ENCODE data around the gene CDRT4. TPM values are rescaled to one million over a fixed set of nuclear protein-coding genes. Genes with fewer than 3 reads are reported as not detected.

The CDRT4 gene
- total RNA-seq, 2 donors from 2014 or later: 5.0 to 8.3 TPM

DNA sequence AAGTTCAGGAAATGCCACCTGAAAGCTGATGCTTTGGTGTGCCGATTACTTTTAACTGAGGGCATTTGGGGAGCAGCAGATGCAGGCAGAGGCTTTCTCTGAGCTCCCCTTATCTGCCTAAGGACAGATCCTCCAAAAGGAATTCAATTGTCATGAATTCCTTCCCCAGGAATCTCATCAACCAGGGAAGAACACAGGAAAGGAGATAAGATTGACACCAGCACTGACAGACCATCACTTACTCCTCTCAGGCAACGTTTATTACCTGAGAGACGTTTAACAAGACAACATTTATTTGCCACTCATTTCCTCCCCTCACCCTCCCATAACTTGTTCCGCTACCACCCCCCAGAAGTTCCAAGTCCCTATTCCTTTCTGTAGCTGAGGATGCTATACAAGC lies 17.6 kb upstream of the CDRT4 start:
- H3K9me3 ChIP-seq (ENCODE audit: control insufficient read depth, low read length, poor library complexity, severe bottlenecking): no peaks in the 10 kb centered on the region
- H3K27me3 Mint-ChIP-seq: no peaks in the 10 kb centered on the region
- no peak overlapping the region for H3K27ac Mint-ChIP-seq
- H3K36me3 Mint-ChIP-seq (ENCODE audit: low read depth): peaks cover 3% of the 10 kb centered on the region
- no peak overlapping the region for H3K4me3 Mint-ChIP-seq
- H3K4me1 Mint-ChIP-seq: peaks cover 2% of the 10 kb centered on the region
- DNase-seq (no peak), ATAC-seq (no peak)

DNA sequence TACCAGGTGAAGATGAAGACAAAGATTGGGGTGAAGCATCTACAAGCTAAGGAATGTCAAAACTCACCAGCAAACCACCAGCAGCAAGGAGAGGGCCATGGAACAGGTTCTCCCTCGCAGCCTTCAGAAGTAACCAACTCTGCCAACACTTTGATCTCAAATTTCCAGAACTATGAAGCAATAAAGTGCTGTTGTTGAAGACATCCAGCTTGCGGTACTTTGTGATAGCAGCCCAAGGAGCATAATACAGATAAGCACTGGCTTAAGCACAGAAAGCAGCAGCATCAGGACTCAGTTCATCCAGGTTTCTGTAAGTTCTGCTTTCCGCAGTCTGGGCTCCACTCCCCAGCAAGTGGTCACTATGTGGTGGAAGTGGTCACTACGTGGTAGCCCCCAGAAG lies 16.0 kb upstream of the CDRT4 start:
- H3K4me3 Mint-ChIP-seq: no peak overlapping the region
- no peak overlapping the region for H3K27ac Mint-ChIP-seq
- peaks cover 3% of the 10 kb centered on the region for H3K36me3 Mint-ChIP-seq (ENCODE audit: low read depth)
- no peaks in the 10 kb centered on the region for H3K27me3 Mint-ChIP-seq
- ATAC-seq: no peak
- no peak for DNase-seq
- no peaks in the 10 kb centered on the region for H3K9me3 ChIP-seq (ENCODE audit: control insufficient read depth, low read length, poor library complexity, severe bottlenecking)
- peaks cover 4% of the 10 kb centered on the region for H3K4me1 Mint-ChIP-seq

DNA sequence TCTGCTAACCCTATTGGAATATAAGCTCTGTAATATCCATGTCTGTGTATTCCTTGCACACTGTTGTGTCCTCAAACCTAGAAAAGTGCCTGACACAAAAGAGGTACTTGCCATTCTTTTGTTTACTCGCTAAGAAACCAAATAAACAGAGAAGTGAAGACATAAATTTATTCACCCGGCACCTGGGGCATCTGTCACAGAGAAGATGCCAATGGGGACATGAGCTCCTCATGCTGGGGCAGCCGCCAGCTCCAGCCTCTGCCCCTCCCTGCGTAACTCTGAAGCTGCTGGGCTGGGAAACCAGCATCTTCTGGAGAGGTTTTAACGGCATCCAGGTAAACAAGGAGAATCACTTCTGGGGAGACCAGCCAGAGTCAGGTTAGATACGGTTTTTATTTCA lies 15.1 kb upstream of the CDRT4 start:
- H3K9me3 ChIP-seq (ENCODE audit: control insufficient read depth, low read length, poor library complexity, severe bottlenecking): no peaks in the 10 kb centered on the region
- DNase-seq (no peak), ATAC-seq (no peak)
- Mint-ChIP-seq H3K4me1 (peaks cover 4% of the 10 kb centered on the region), H3K4me3 (no peak overlapping the region), H3K36me3 (ENCODE audit: low read depth) (no peaks in the 10 kb centered on the region), H3K27ac (no peak overlapping the region), H3K27me3 (no peaks in the 10 kb centered on the region)

DNA sequence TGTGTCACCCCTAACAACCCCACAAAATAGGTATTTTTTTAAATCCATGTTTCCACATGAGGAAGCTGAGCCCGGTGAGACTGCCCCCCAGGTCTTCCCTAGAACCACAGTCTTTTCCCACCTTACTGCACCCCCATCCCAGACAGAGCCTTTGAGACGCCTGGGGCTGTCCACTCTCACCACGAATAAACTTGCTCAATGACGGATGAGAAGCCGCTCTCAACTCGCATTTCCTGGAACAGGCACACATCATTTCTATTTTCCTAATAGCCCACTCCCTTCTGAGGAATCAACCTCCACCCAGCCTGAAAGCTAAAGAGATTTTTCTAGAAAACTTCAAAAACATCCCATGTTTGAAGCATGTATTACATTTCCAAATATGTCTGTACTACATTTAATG lies 14.1 kb upstream of the CDRT4 start:
- no peak for DNase-seq
- H3K9me3 ChIP-seq (ENCODE audit: control insufficient read depth, low read length, poor library complexity, severe bottlenecking): no peaks in the 10 kb centered on the region
- Mint-ChIP-seq H3K4me3 (no peak overlapping the region), H3K27ac (peak overlapping the region; percentile 47), H3K27me3 (no peaks in the 10 kb centered on the region), H3K4me1 (peaks cover 3% of the 10 kb centered on the region), H3K36me3 (ENCODE audit: low read depth) (peaks cover 3% of the 10 kb centered on the region)
- ATAC-seq: no peak

DNA sequence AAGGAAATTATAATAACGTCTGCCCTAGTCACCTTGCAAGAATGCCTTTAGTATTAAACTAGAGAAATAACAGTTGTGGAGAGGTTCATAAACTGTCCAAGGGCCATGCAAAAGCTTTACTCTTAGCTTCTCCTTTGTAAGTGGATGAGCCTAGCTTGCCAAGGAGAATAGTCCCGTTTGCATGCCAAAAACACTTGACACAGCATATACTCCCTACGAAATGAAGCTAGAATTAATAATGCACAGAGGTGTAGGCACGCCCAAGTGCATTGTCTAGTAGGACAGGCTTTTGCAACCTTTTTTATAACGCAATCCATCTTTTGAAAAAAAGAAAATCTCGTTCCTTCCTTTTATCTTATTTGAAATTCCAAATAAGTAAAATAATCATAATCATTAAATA lies 12.8 kb upstream of the CDRT4 start:
- Mint-ChIP-seq H3K36me3 (ENCODE audit: low read depth) (peaks cover 5% of the 10 kb centered on the region), H3K4me3 (no peak overlapping the region), H3K27me3 (no peaks in the 10 kb centered on the region), H3K4me1 (peaks cover 3% of the 10 kb centered on the region), H3K27ac (no peak overlapping the region)
- ATAC-seq (no peak), DNase-seq (no peak)
- H3K9me3 ChIP-seq (ENCODE audit: control insufficient read depth, low read length, poor library complexity, severe bottlenecking): no peaks in the 10 kb centered on the region

DNA sequence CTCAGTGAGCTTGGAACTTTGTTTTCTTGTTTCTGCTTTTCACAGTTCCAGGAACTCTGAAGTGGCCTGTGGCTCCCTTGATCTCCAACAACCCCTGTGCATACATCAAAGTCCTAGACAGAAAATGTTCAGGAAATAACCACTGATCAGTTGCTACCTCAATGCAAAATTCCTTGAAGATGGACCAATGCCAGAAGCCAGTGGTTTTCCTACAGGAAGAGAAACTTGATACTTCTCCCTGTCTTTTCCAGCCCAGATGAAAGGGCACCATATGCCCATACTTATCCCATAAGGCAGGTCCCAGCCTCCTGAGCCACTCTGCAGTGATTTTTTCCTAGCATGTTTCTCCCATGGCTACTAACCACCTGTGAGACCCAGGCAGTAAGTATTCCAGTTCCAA lies 12.3 kb upstream of the CDRT4 start:
- H3K9me3 ChIP-seq (ENCODE audit: control insufficient read depth, low read length, poor library complexity, severe bottlenecking): no peaks in the 10 kb centered on the region
- no peak overlapping the region for H3K27ac Mint-ChIP-seq
- peaks cover 3% of the 10 kb centered on the region for H3K4me1 Mint-ChIP-seq
- no peaks in the 10 kb centered on the region for H3K27me3 Mint-ChIP-seq
- no peak overlapping the region for H3K4me3 Mint-ChIP-seq
- H3K36me3 Mint-ChIP-seq (ENCODE audit: low read depth): peaks cover 5% of the 10 kb centered on the region
- DNase-seq (no peak), ATAC-seq (no peak)

DNA sequence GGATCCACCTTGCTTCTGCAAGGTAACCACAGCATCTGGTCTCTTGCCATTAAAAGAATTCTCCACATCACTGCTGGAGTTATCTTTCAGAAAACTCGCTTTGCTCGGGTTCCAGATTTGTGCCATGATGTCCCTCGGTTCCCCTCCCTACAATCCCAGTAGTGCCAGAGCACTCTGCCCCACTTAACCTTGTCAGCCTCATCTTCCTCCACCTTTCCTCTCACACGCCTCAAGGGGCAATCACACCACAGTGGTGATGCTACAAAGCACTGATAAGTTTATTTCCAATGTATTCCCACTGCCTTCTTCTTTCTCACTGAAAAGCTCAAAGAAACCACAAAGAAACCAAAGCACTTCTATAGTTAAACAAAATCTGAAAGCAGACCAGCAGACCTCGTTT lies 11.4 kb upstream of the CDRT4 start:
- Mint-ChIP-seq H3K4me1 (peaks cover 3% of the 10 kb centered on the region), H3K4me3 (no peak overlapping the region), H3K36me3 (ENCODE audit: low read depth) (peaks cover 7% of the 10 kb centered on the region), H3K27me3 (no peaks in the 10 kb centered on the region), H3K27ac (no peak overlapping the region)
- H3K9me3 ChIP-seq (ENCODE audit: control insufficient read depth, low read length, poor library complexity, severe bottlenecking): no peaks in the 10 kb centered on the region
- no peak for DNase-seq
- no peak for ATAC-seq

DNA sequence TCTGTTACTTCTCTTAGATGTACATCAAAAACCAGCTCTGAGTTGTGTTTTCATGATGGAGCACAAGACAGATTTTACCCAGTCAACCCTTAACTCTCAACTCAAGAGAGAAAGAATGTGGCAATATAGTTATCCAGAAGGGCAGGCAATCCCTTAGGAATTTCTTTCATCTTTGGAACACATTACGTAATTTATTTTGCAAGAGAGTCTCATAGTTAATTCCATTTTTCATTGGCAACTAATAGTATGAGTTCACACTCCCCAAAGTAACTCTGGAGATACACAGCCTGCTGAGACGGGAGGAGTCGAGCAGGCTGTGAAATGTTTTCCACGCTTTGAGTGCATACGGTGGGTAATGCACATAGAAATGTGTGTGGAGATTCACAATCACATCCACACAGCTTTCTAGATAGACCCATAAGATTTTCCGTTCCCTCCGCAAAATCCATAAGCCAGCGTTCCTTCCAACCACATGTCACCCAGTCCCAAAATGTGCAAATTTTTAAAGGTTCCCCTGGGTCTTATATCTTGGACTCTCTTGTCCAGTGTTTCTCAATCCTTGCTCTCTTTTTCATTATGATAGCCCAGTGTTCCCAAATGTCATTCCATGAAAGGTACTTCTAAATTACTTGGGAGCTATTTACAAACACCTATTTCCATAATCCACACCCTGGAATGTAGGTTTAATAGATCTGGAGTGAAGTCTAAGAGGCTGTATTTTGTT lies 8.4 kb upstream of the CDRT4 start:
- Mint-ChIP-seq H3K4me3 (no peak overlapping the region), H3K27ac (no peak overlapping the region), H3K36me3 (ENCODE audit: low read depth) (peaks cover 7% of the 10 kb centered on the region), H3K27me3 (no peaks in the 10 kb centered on the region), H3K4me1 (peaks cover 3% of the 10 kb centered on the region)
- no peaks in the 10 kb centered on the region for H3K9me3 ChIP-seq (ENCODE audit: control insufficient read depth, low read length, poor library complexity, severe bottlenecking)
- DNase-seq (no peak), ATAC-seq (no peak)

DNA sequence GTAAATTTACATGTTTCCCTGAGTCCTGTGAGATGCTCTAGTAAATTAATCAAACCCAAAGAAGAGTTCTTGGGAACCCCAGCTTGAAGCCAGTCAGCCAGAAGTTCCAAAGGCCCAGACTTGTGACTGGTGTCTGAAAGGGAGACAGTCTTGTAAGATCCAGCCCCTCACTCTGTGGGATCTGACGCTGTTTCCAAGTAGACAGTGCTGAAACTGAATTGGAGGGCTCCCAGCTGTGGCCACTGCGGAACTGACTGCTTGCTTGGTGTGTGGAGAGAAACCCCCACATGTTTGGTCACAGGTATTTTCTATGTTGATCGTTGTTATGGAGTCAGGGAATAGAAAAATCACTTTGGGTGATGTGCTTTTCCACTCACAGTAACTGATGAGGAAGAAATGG lies 5.5 kb upstream of the CDRT4 start:
- no peaks in the 10 kb centered on the region for H3K27me3 Mint-ChIP-seq
- H3K36me3 Mint-ChIP-seq (ENCODE audit: low read depth): peaks cover 7% of the 10 kb centered on the region
- H3K27ac Mint-ChIP-seq: no peak overlapping the region
- H3K4me1 Mint-ChIP-seq: no peaks in the 10 kb centered on the region
- ATAC-seq (no peak), DNase-seq (no peak)
- no peak overlapping the region for H3K4me3 Mint-ChIP-seq
- H3K9me3 ChIP-seq (ENCODE audit: control insufficient read depth, low read length, poor library complexity, severe bottlenecking): no peaks in the 10 kb centered on the region

DNA sequence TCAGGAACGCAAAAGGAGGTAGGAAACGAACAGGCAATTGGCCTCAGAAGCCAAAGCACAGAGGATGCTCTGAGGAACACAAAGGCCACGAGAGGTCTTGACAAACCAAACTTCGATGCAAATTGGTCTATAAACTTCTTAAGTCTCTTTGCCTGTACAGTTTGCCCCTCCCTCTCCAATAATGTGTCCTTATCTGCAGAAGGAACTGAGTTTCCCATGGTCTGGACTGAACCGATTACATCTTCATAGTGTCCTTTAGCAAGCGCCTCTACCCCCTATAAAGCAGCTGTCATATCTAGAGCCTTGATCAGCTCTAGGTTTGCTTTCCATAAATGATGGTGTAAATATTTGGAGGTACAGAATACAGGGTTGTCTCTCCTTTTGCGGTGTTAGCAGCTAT lies 3.1 kb upstream of the CDRT4 start:
- Mint-ChIP-seq H3K4me3 (no peak overlapping the region), H3K4me1 (no peaks in the 10 kb centered on the region), H3K36me3 (ENCODE audit: low read depth) (peaks cover 3% of the 10 kb centered on the region), H3K27ac (no peak overlapping the region), H3K27me3 (no peaks in the 10 kb centered on the region)
- ATAC-seq (no peak), DNase-seq (no peak)
- no peaks in the 10 kb centered on the region for H3K9me3 ChIP-seq (ENCODE audit: control insufficient read depth, low read length, poor library complexity, severe bottlenecking)

DNA sequence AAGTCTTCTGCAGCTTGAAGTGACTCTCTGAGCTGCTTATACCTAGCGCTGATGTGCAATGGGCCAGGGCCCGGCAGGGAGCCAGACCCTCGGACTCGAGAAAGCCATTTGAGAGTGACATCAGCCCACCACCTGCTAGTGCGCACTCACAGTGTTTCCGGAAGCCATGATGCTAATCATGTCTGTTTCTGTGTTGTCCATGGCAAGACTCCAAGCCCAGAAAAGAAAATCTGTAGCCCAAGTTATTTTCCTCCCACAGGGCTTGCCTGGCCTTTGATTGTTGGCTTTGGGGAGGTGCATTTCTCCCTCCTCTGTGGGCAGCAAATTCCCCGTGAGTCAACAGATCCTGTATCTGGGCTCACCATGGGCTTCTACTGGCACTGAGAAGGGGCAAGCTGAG lies 1.8 kb upstream of the CDRT4 start:
- no peaks in the 10 kb centered on the region for H3K27me3 Mint-ChIP-seq
- no peak for DNase-seq
- no peak for ATAC-seq
- no peaks in the 10 kb centered on the region for H3K4me1 Mint-ChIP-seq
- H3K4me3 Mint-ChIP-seq: no peak overlapping the region
- H3K36me3 Mint-ChIP-seq (ENCODE audit: low read depth): no peaks in the 10 kb centered on the region
- H3K27ac Mint-ChIP-seq: no peak overlapping the region
- H3K9me3 ChIP-seq (ENCODE audit: control insufficient read depth, low read length, poor library complexity, severe bottlenecking): no peaks in the 10 kb centered on the region

DNA sequence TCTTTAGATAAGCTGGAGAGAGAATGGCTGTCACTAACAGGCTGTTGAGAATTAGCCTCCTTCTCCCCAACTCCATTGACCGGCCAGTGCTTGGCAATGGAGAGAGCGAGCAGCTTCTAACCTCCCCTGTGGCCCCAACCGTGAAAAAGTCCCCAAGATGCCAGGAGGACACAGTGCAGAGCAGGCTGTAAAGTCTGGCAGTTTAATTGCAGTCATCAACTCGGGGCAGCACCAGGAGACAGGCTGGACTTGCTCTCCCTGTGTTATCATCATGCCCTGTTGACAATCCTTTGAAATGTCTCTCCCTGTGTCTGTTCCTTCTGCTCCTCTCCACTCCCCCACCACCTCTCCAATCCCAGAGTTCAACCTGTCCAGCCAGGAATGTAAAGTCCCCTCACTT lies 705 bp upstream of the CDRT4 start:
- DNase-seq (no peak), ATAC-seq (no peak)
- no peaks in the 10 kb centered on the region for H3K36me3 Mint-ChIP-seq (ENCODE audit: low read depth)
- no peak overlapping the region for H3K27ac Mint-ChIP-seq
- H3K4me1 Mint-ChIP-seq: no peaks in the 10 kb centered on the region
- no peaks in the 10 kb centered on the region for H3K9me3 ChIP-seq (ENCODE audit: control insufficient read depth, low read length, poor library complexity, severe bottlenecking)
- no peak overlapping the region for H3K4me3 Mint-ChIP-seq
- no peaks in the 10 kb centered on the region for H3K27me3 Mint-ChIP-seq

DNA sequence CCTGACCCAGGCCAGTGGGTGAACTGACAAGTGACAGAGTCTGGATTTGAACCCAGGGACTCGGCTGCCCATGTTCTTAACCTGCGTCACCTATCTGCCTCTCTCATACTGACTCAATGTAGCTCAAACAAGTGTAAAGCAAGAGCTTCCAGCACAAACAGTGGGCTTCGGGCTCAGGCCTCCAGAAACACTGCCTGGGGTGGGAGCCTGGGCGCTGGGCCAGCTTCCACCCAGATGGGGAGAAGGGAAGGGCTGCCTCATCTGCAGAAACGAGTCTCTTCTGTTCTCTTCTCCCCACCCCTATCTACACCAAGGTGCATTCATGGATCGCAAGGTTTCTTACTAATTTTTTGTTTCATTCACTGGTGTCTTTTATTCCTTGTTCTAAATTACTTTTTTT lies 1.3 kb downstream of the CDRT4 start:
- Mint-ChIP-seq H3K4me3 (no peak overlapping the region), H3K27ac (no peak overlapping the region), H3K4me1 (no peaks in the 10 kb centered on the region), H3K27me3 (no peaks in the 10 kb centered on the region), H3K36me3 (ENCODE audit: low read depth) (no peaks in the 10 kb centered on the region)
- no peaks in the 10 kb centered on the region for H3K9me3 ChIP-seq (ENCODE audit: control insufficient read depth, low read length, poor library complexity, severe bottlenecking)
- no peak for DNase-seq
- no peak for ATAC-seq

DNA sequence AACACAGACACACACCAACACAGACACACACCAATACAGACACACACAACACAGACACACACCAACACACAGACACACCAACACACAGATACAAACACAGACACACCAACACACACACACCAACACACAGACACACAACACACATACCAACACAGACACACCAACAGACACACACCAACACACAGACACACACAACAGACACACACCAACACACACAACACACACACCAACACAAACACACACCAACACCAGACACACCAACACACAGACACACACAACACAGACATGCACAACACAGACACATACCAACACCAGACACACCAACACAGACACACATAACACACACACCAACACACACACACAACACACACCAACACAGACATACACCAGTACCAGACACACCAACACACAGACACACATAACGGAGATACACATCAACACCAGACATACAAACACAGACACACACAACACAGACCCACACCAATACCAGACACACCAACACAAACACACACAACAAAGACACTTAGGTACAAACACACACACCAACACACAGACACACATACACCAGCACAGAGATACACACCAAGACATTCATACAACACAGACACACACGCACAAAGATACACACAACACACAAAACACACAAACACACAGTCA lies 2.2 kb downstream of the CDRT4 start:
- no peaks in the 10 kb centered on the region for H3K36me3 Mint-ChIP-seq (ENCODE audit: low read depth)
- no peak overlapping the region for H3K4me3 Mint-ChIP-seq
- H3K4me1 Mint-ChIP-seq: no peaks in the 10 kb centered on the region
- no peak for DNase-seq
- H3K27me3 Mint-ChIP-seq: no peaks in the 10 kb centered on the region
- no peak for ATAC-seq
- no peaks in the 10 kb centered on the region for H3K9me3 ChIP-seq (ENCODE audit: control insufficient read depth, low read length, poor library complexity, severe bottlenecking)
- H3K27ac Mint-ChIP-seq: no peak overlapping the region
